ENCODE measurements around the gene TOMM5.

DNA sequence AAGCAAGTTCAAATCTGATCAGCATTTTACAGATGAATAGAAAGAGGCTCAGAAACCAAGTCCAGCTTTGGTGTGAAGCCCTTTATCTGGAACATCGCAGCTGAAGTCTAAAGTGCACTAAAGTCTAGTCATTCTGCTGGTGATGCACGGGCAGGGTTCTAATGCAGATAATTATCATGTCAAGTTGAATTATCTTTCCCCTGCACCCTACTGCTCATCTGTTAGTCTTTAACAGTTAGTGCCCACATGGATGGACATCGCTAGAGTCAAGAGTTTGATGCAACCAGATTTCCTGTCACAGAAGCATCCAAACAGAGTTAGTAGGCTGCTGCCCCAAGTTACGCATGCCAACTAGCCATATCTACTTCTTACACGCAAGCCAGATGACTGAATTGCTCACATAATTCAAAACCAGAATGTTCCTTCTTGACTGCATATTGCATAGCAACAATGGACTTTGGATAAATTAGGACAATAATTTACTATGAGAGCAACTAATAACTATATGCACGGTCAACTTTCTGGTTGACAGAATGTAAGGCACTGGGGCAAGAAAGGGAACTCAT is 1.6 kb upstream of the TOMM5 start:
- TF ChIP-seq, protein P1, sequence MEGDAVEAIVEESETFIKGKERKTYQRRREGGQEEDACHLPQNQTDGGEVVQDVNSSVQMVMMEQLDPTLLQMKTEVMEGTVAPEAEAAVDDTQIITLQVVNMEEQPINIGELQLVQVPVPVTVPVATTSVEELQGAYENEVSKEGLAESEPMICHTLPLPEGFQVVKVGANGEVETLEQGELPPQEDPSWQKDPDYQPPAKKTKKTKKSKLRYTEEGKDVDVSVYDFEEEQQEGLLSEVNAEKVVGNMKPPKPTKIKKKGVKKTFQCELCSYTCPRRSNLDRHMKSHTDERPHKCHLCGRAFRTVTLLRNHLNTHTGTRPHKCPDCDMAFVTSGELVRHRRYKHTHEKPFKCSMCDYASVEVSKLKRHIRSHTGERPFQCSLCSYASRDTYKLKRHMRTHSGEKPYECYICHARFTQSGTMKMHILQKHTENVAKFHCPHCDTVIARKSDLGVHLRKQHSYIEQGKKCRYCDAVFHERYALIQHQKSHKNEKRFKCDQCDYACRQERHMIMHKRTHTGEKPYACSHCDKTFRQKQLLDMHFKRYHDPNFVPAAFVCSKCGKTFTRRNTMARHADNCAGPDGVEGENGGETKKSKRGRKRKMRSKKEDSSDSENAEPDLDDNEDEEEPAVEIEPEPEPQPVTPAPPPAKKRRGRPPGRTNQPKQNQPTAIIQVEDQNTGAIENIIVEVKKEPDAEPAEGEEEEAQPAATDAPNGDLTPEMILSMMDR (IDR thresholded peaks at IDR 0.05), result no peak
- no peak for TF ChIP-seq EZH2phosphoT487 (IDR thresholded peaks at IDR 0.05)

Measured in neural progenitor cell (in vitro differentiated cells).